CD4-positive, alpha-beta T cell treated with Interleukin-6 for 4 hours (primary cell): Measurements from ENCODE around the gene GBP1.
"Not testable (repeated sequence)": the region's sequence is repeated elsewhere in the genome, so short reads cannot be mapped to it uniquely, and the experiment has no call there.

Source experiments
- DNase-seq: peaks from one replicate; pipeline ENCODE4 v3.0.0-alpha.2; 2020; ENCODE audit warnings: mixed read lengths

Gene GBP1

DNA sequence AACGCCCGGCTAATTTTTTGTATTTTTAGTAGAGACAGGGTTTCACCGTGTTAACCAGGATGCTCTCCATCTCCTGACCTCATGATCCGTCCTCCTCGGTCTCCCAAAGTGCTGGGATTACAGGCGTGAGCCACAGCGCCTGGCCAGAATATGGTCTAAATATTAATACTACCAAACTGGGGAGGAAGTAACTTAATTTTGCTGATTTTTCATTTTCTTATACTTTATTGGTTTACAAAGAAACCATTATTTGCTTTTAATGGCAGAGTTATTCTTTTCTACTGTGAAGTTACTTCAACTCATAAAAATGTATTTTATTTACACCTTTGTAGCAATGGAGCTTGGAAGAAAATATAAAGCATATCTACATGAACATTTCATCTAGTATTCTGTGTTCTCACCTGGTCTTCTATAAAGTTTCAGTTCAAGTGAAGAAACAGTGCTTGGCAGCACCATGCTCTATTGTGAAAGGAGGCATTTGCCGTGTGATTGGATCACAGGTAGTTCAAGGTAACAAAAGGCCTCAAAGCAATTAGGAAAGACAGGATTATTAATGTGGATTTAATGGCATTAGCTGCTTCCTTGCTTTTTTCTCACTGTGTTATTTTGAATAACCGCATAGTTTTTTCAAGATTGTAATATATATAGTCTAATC lies 13.6 kb downstream of the GBP1 start:
- no peak for DNase-seq

DNA sequence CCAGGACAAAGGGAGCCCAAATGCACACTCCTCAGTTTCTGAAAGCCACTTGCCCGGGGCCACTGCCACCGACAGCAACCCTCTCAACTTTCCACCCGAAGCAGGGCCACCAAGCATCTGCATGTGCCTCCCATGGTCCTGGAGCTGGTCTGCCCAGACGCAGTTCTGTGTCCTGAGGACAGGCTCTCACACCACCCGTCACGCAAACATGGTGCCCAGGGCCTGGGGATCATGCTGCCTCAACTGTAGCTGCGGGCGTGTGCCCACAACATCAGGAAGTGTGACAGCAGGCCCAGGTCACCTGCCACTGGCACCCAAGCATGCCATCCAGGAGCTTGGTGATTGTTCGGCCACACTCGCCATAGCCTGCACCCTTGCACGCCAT lies 14.4 kb downstream of the GBP1 start:
- no peak for DNase-seq

DNA sequence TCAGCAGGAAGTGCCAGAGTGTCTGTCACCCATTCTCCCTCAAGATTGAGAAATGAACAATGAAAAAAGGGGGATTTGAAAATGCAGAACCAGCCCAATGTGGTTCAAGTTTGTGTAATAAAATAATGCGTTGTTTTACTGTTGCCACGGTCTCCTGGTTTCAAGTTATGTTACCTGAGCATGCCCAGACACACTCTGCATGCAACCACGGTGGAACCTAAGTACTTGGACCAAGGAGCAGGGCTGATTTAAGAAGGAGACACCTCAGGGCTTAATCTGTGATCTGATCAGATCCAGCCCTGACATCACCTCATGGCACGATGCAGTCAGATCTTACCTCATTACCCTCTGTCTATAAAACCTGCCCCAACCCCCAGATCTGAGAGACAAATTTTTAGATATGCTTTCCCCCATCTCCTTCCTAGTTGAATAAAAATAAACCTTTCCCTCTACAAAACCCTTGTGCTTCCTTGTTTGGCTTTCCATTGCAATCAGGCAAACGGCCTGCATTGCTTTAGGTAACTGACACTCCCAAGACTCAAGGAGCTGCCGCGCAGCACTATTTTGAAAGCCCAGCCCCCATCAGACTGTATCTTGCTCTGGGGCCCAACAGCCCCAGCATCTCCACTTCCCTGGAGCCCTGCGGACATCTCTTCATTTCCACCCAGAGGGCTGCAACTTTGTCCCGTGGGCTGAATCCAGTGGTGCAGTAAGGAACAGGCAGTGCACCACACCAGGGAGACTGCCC lies 14.9 kb downstream of the GBP1 start:
- not testable (repeated sequence) for DNase-seq

DNA sequence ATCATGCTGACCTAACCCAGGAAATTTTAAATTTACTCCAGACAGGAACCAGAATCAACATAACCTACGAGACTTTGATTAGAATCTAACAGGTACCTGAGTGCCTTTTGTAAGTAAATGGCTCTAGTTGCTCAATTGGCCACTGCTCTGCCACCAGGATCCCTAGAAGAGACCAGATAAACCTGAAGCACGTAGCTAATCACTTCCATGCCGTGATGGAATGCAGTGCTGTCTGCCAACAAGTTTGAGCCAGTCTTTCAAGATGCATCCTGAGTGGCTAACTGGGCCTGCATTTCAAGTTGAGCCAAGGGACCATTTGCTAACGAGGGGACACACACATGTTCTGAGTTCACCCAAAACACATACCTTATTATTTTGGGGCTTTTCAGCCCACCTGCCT lies 15.8 kb downstream of the GBP1 start:
- DNase-seq: not testable (repeated sequence)

DNA sequence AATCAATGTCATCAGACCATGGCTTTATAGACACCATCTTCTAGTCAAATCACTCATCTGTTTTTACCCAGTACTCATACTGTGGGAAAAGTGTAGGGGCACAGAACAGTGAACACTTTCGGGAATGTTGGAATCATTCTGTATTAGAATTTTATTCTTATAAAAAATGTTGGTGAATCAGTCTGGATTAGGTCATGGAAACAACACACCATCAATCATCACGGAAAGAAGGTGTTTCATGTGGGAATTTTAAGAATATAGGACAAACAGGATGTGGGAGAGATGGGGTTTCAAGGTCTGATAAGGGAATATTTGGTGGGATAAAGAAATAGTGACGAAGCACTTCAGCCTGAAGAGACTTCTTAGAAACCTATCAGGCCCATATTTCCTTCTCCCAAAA lies 17.3 kb downstream of the GBP1 start:
- DNase-seq: no peak

DNA sequence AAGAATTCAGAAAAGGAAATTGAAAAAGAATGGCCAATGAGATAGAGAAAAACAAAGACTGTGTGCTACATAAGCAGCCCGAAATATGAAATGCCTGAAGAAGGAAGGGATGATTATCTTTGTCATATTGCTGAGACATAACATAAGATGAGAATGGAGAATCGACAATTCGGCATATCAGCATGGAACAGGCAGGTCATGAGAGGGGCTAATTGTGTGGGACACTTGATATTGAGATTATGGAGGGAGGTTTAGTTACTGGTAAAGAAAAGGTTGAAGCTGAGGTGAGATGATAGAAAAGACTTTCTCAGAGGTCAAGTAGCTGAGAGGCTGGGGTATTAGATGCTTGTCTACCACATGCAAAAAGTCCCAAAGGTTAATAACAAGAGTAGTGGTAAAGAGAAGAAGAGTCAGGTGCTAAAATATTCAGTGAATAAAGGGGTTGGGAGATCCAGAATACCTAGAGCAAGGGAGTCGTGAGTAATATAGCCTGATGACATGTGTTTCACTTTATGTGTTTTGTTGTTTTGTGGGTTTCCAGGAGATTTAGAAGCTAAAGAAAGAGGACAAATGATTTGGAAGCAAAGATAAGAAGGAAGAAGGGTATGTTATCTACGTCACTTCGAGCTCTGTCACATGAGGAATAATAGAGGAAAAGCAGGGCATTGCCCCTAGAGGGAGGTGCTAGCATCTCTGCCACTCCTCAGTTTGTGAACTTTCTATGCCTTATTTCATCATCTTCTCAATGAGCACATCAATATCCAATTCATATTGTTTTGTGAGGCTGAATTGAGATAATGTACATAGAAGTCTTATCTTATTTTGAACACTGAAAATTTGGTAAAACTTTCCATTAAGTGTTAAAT lies 18.5 kb downstream of the GBP1 start:
- not testable (repeated sequence) for DNase-seq

DNA sequence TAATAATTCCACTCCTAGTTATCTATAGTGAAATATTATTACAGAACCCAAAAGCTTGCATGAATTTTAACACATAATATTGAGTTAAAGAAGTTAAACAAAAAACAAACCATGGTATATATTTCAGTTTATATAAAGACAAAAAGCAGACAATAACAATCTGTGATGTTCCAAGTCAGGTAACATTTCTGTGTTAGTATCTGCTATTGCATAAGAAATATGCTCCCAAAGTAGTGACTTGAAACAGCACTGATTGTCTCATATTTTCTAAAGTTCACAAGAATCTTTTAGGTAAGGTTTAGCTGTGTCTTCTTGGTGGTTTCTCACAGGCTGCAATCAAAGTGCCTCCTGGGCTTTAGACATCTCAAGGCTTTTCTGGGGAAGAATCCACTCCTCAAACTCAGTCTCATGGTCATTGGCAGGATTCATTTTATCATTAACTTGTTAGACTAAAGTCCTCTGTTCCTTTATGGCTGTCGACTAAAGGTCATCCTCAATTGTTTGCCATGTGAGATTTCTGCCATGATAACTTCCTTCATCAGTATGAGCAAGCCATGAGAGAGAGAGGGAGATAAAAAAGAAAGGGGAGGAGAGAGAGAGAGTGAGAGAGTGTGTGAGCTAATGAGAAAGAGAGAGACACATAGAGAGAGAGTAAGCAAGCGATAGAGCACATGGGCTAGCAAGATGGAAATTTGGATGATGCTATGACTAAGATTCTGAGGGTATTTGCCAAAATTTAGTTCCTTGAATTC lies 19.9 kb downstream of the GBP1 start:
- DNase-seq: no peak

DNA sequence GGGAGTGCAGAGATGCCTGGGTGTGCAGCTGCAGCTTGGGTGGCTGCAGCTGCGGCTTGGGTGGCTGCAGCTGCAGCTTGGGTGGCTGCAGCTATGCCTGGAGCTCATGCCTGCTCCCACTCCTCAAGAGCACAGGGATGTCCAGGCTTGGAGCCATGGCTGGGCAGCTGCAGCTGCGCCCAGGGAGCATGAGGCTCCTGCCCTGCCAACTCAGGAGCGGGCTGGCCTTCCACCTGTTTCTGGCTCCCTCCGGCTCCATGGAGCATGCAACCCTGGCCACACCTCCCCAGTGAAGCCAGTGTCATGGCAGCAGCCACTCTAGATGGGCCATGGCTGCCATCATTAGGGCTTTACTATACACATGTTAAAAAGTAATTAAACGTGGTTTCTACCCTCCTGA lies 21.1 kb downstream of the GBP1 start:
- no peak for DNase-seq

DNA sequence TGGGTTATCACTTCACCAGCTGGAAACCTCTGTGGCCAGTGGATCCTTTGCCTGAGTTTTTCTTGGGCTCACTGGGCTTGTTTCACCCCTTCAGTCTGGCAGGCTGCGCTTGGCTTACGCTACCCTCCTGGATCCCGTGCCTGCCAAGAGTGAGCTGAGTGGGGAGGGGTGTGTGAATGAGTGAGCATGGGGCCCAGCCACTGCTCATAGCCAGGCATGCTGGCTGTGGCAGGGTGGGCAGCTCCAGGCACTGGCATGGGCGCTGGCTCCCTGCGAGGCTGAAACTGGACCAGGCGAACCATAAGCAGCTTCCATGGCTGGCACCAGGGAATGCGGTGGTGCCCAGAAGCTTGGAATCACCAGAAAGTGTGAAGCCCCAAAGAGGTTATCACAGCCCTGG lies 22.5 kb downstream of the GBP1 start:
- DNase-seq: no peak

DNA sequence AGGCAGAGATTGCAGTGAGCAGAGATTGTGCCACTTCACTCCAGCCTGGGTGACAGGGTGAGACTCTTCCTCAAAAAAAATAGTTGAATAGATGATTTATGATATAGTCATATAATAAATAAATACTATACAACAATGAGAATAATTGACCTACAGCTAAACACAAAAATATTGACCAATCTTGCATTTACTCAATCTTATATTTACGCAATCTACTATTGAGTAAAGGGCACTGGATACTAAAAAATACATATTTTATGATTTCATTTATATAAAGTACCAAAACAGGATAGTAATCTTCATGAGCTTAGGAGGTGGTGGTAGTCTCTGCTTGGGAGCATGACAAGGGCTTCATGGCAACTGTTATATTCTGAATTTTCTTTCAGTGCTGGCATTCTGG lies 23.3 kb downstream of the GBP1 start:
- no peak for DNase-seq

DNA sequence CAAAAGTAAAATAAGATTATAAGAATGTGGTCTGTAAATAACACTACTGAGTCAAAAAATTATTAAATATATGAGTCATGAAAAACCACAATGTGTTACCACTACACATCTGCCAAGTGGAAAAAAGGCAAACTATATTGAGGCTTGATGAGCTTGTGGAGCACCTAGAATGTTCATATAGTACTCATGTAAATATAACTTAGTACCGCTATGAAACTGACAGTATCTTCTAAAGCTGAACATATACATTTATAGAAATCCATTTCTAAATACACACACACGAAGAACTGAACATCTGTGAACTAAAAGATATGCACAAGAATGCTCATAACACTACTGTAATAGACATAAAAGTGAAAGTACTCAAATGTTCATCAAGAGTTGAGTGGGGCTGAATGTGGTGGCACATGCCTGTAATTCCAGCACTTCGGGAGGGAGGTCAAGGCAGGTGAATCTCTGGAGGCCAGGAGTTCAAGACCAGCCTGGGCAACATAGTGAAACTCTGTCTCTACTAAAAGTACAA lies 23.8 kb downstream of the GBP1 start:
- DNase-seq: no peak

DNA sequence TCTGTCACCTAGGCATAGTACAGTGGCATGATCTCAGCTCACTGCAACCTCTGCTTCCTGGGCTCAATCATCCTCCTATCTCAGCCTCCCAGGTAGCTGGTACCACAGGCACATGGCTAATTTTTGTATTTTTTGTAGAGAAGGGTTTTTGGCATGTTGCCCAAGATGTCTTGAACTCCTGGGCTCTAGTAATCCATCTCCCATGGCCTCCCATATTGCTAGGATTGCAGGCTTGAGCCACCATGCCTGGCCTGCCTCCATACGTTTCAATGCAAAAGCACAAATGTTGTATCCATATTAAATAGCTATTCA lies 24.7 kb downstream of the GBP1 start:
- DNase-seq: no peak

DNA sequence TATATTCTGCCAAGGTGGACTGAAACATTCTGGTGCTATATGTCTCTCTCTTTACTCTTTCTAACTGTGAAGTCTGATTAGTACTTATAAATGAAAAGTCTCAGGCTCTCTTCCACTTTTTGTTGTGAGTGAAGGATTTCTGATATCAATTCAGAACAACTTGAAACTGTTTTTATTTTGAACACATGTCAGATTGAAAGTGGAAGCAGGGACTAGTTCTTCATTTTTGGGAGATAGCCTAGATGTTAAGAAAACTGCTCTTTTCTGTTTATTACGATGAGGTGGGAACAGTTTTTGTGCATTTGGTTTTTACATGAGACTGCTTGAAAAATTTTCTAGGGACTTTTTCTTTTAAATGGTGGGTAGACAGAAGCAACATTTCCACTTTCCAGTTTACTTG lies 27.8 kb downstream of the GBP1 start:
- no peak for DNase-seq

DNA sequence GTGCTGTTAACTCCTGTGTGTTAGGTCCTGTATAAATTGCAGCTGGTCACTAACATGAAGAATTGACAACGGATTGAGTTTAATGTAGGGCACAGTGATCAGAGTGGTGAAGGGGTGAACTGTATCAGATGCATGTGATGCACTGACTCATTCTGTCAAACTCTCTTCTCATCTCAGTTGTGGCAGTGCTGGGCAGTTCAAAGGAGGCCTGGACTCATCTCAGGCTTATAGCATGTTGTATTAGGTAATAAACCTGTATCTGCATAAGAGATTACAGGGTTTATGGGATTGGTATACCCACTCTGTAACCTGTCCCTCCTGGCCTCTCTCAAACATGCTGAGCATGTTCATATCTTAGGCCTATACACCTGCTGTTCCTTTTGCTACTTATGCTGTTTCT lies 29.9 kb downstream of the GBP1 start:
- DNase-seq: no peak

DNA sequence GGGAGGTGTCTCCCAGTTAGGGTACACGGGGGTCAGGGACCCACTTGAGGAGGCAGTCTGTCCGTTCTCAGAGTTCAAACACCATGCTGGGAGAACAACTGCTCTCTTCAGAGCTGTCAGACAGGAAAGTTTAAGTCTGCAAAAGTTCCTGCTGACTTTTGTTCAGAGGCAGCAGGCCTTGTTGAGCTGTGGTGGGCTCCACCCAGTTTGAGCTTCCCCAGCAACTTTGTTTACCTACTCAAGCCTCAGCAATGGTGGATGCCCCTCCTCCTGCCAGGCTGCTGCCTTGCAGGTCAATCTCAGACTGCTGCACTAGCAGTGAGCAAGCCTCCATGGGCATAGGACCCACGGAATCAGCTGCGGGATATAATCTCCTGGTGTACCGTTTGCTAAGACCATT lies 31.0 kb downstream of the GBP1 start:
- peak; percentile 62 for DNase-seq

DNA sequence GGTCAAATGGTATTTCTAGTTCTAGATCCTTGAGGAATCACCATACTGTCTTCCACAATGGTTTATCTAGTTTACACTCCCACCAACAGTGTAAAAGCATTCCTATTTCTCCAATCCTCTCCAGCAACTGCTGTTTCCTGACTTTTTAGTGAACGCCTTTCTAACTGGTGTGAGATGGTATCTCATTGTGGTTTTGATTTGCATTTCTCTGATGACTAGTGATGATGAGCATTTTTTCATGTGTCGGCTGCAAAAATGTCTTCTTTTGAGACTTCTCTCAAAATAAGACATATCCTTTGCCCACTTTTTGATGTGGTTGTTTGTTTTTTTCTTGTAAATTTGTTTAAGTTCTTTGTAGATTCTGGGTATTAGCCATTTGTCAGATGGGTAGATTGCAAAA lies 36.0 kb downstream of the GBP1 start:
- not testable (repeated sequence) for DNase-seq

DNA sequence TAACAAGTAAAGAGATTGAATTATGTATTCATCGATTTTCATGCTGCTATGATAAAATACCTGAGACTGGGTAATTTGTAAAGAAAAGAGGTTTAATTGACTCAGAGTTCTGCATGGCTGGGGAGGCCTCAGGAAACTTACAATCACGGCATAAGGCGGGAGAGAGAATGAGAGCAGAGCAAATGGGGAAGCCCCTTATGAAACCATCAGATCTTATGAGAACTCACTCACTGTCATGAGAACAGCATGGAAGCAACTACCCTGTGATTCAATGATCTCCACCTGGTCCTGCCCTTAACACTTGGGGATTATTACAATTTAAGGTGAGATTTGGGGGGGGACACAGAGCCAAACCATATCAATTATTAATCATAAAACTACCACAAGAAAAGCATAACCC lies 39.1 kb downstream of the GBP1 start:
- DNase-seq: no peak

DNA sequence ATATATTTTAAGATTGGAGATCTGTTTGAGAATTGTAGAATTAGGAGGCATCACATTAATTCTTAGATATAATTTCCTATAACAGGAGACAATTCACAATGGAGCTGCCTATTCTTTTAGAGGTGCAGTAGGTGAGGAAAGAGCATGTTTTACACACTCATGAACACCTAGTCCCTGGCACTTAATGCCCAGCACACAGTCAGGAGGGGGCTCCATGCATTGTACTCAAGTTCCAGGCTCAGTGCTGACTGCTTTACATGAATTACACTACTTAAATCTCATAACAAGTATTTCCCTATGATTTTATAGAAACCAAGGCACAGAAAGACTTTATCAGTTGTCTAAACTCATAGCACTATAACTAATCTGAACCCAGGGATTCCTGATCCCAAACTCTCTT lies 42.0 kb downstream of the GBP1 start:
- no peak for DNase-seq

DNA sequence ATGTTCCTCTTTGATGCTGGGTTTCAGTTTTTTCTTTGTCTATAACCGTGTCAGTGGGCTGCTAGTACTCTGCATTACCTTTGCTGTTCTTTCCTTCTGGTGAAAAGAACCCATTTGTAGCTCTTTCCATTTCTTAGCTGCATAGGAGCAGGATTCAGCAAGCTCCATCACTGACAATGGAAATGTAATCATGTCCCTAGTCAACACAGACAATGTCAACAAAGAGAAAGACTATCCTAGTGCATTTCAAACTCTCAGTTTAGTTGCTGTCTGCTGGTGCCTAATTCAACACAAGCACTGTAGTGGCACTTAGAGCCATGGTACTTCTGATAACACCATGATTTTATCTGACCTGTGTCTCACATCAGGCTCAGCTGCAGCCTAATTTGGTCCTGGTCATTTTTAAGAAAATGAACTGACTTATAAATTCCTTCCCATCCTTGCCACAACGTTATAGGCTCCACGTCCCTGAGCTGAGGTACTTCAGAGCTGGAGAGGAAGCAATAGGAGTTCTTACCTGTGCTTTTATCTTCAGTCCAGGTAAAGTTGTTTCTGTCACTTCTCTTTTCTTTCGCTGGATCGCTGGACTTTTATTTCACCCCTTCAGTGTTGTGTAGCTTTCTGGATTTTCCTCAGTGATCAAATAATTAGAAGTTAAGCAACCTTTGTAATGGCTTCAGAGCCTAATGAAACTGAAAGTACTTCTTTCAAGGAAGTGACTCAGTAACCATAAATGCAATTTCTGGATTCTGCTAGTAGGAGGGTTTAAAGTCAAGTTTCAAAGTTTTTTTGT lies 42.6 kb downstream of the GBP1 start, which contains the start of gene GBP3:
Gene GBP3, minus strand, starts transcription at position 700 of the 793 bp plus-strand sequence. CDS start 2,145 bp downstream, outside the sequence.
- no peak for DNase-seq

DNA sequence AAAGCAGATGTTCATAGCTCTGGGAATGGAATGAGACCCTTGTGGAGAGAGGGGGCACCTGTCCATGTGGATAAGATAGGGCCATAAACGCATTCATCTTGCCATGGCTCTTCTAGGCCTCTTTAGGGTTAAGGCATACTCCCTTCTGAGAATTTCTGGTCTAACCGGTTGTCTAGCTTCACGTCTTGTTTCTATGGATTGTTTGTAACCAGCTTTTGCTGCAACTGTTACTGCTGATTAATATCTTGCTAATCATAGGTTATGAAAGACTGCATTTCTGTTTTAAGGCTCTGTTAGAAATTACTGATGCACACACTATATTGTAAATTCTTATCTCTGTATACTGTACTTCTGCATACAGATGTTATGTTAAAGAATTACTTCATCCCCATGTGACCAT lies 46.7 kb downstream of the GBP1 start:
- DNase-seq: not testable (repeated sequence)

DNA sequence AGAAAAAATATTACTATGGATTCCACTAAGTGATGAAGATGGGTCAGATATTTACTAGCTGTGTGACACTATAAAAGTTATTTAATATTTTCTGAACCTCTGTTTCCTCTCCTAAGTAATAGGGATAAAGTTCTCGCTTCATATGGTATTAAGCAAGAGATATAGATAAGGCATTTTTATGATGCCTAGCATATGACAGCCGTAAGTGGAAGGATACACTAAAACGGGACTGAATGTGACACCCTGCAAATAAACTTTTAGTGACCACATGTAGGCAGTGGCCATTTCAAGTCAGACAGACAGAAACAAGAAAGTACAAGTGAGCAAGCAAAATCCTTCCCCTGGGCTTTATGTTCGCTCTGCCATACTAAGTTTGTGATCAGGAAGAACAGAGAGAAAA lies 56.5 kb downstream of the GBP1 start:
- no peak for DNase-seq
